ENCODE data around the gene CXCR1. TPM values are rescaled to one million over a fixed set of nuclear protein-coding genes. Genes with fewer than 3 reads are reported as not detected.
"Not testable (repeated sequence)": the region's sequence is repeated elsewhere in the genome, so short reads cannot be mapped to it uniquely, and the experiment has no call there.

The CXCR1 gene
- total RNA-seq, 1 experiment from 2014 or later, result not detected

GRCh38 chr2:218179782-218180181, 13.0 kb upstream of the CXCR1 start:
- intact Hi-C loops (cut with micrococcal nuclease; ENCODE audit: unreplicated experiment), result no loop called here
- TF ChIP-seq, protein P1, sequence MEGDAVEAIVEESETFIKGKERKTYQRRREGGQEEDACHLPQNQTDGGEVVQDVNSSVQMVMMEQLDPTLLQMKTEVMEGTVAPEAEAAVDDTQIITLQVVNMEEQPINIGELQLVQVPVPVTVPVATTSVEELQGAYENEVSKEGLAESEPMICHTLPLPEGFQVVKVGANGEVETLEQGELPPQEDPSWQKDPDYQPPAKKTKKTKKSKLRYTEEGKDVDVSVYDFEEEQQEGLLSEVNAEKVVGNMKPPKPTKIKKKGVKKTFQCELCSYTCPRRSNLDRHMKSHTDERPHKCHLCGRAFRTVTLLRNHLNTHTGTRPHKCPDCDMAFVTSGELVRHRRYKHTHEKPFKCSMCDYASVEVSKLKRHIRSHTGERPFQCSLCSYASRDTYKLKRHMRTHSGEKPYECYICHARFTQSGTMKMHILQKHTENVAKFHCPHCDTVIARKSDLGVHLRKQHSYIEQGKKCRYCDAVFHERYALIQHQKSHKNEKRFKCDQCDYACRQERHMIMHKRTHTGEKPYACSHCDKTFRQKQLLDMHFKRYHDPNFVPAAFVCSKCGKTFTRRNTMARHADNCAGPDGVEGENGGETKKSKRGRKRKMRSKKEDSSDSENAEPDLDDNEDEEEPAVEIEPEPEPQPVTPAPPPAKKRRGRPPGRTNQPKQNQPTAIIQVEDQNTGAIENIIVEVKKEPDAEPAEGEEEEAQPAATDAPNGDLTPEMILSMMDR (IDR thresholded peaks at IDR 0.05; ENCODE audit: insufficient read depth in 1 of 2, low read depth in 1 of 2, low read length in 1 of 2, severe bottlenecking in 1 of 2, unreplicated experiment in 1 of 2), result no peak
- no peaks in the 10 kb centered on the region for H3K36me3 Mint-ChIP-seq (ENCODE audit: insufficient read depth, unreplicated experiment)
- H3K9me3 Mint-ChIP-seq (ENCODE audit: unreplicated experiment), result no peaks in the 10 kb centered on the region
- CTCF ChIA-PET, result no interaction called here
- H3K9me3 ChIP-seq, result no peaks in the 10 kb centered on the region
- POLR2A ChIA-PET, result no interaction called here
- peak in 1 of 2 experiments; percentile 41 for DNase-seq
- H3K4me3 Mint-ChIP-seq (ENCODE audit: unreplicated experiment), result no peak overlapping the region
- H3K27ac Mint-ChIP-seq (ENCODE audit: unreplicated experiment), result no peak overlapping the region
- H3K4me1 ChIP-seq, result no peaks in the 10 kb centered on the region; the same call in 1 of the 2 replicates
- H3K4me3 ChIP-seq (ENCODE audit: low read depth, low read length), result no peak overlapping the region
- H3K4me1 Mint-ChIP-seq (ENCODE audit: low read depth, unreplicated experiment), result no peaks in the 10 kb centered on the region
- no peaks in the 10 kb centered on the region for H3K36me3 ChIP-seq (ENCODE audit: control insufficient read depth, insufficient read depth, low read length)
- no peaks in the 10 kb centered on the region; the same call in 1 of the 2 replicates for H3K27me3 ChIP-seq (replicated peaks; ENCODE audit: control insufficient read depth, insufficient read depth, low read length)
- no TSS peak for BruUV-seq (replicated peaks)
- no peaks in the 10 kb centered on the region for H3K27me3 Mint-ChIP-seq (ENCODE audit: insufficient read depth, unreplicated experiment)

DNA sequence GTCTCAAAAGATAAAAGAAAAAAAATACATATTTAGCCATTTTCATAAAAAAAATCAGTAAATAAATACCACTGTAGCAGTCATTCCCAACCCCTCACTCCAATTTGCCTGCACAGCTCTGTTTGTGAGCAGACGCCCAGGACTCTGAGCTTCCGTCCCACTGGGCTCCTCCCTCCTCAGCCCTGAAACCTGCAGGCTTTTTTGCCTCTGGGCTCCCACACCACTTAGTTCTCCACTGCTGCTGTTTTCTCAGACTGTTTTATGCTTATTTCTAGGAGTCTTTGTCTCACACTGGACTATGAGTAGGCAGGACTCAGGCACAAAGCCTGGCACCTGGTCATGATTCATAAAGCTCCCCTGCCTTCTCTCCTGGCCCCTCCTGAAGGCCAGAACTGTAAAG, 6.1 kb upstream of the CXCR1 start:
- Mint-ChIP-seq H3K4me1 (ENCODE audit: low read depth, unreplicated experiment) (peaks cover 19% of the 10 kb centered on the region), H3K27ac (ENCODE audit: unreplicated experiment) (no peak overlapping the region)
- CTCF ChIA-PET, result no interaction called here

GRCh38 chr2:218171744-218172143, 5.0 kb upstream of the CXCR1 start:
- H3K36me3 ChIP-seq (ENCODE audit: control insufficient read depth, insufficient read depth, low read length); intact Hi-C loops (cut with micrococcal nuclease; ENCODE audit: unreplicated experiment); BruUV-seq (replicated peaks); H3K4me3 Mint-ChIP-seq (ENCODE audit: unreplicated experiment); H3K9me3 Mint-ChIP-seq (ENCODE audit: unreplicated experiment); DNase-seq; H3K27me3 Mint-ChIP-seq (ENCODE audit: insufficient read depth, unreplicated experiment); H3K4me3 ChIP-seq (ENCODE audit: low read depth, low read length); H3K27ac Mint-ChIP-seq (ENCODE audit: unreplicated experiment); POLR2A ChIA-PET; H3K27me3 ChIP-seq (replicated peaks; ENCODE audit: control insufficient read depth, insufficient read depth, low read length); H3K36me3 Mint-ChIP-seq (ENCODE audit: insufficient read depth, unreplicated experiment); H3K9me3 ChIP-seq: not testable (repeated sequence)
- H3K4me1 Mint-ChIP-seq (ENCODE audit: low read depth, unreplicated experiment), result peaks cover 19% of the 10 kb centered on the region
- CTCF ChIA-PET, result interaction anchor here (0.6 kb wide), 1 partner anchor 17 kb away, joined by 3 read pairs; no protein-coding TSS in a partner anchor
- peaks cover 15% of the 10 kb centered on the region for H3K4me1 ChIP-seq

More for the DNA sequence above, 6.1 kb upstream of the CXCR1 start:
- no peaks in the 10 kb centered on the region for H3K27me3 Mint-ChIP-seq (ENCODE audit: insufficient read depth, unreplicated experiment)
- no peaks in the 10 kb centered on the region for H3K9me3 Mint-ChIP-seq (ENCODE audit: unreplicated experiment)
- Histone ChIP-seq H3K4me3 (ENCODE audit: low read depth, low read length) (no peak overlapping the region), H3K36me3 (ENCODE audit: control insufficient read depth, insufficient read depth, low read length) (no peaks in the 10 kb centered on the region), H3K9me3 (no peaks in the 10 kb centered on the region), H3K27me3 (replicated peaks; ENCODE audit: control insufficient read depth, insufficient read depth, low read length) (no peaks in the 10 kb centered on the region), H3K4me1 (peaks cover 15% of the 10 kb centered on the region)
- POLR2A ChIA-PET, result no interaction called here
- H3K4me3 Mint-ChIP-seq (ENCODE audit: unreplicated experiment), result no peak overlapping the region
- DNase-seq, result no peak
- intact Hi-C loops (cut with micrococcal nuclease; ENCODE audit: unreplicated experiment), result no loop called here
- TF ChIP-seq, protein P1 (IDR thresholded peaks at IDR 0.05; ENCODE audit: insufficient read depth in 1 of 2, low read depth in 1 of 2, low read length in 1 of 2, severe bottlenecking in 1 of 2, unreplicated experiment in 1 of 2), result no peak
- H3K36me3 Mint-ChIP-seq (ENCODE audit: insufficient read depth, unreplicated experiment), result no peaks in the 10 kb centered on the region
- BruUV-seq (replicated peaks), result no TSS peak
